IPS DF 6.9 (cell line): ENCODE data around the gene NPAT.
"Not testable (repeated sequence)": the region's sequence is repeated elsewhere in the genome, so short reads cannot be mapped to it uniquely, and the experiment has no call there.

ENCODE experiments used
- DNase-seq: peaks from one replicate; pipeline ENCODE4 v3.0.0-alpha.2; 2013; ENCODE audit warnings: low read depth, low spot score
- H3K27ac ChIP-seq: one replicate; pipeline ENCODE4 v1.5.1; 2013; ENCODE audit warnings: low read length, control low read depth
- H3K27me3 ChIP-seq: 2 replicates; pipeline ENCODE4 v1.6.1; 2013; ENCODE audit warnings: mild to moderate bottlenecking, low read length; ENCODE audit not compliant: control insufficient read depth, insufficient read depth
- H3K36me3 ChIP-seq: 2 replicates; pipeline ENCODE4 v1.6.1; 2013; ENCODE audit warnings: low read length; ENCODE audit not compliant: control insufficient read depth, insufficient read depth
- H3K4me1 ChIP-seq: 2 replicates; pipeline ENCODE4 v1.6.1; 2013; ENCODE audit warnings: low read length; ENCODE audit not compliant: control insufficient read depth, insufficient read depth
- H3K4me3 ChIP-seq: 2 replicates; pipeline ENCODE4 v1.5.1; 2013; ENCODE audit warnings: mild to moderate bottlenecking, low read length
- H3K9me3 ChIP-seq: 2 replicates; pipeline ENCODE4 v1.6.1; 2013; ENCODE audit warnings: low read length, inconsistent platforms; ENCODE audit not compliant: control insufficient read depth, insufficient read depth
- WGBS: extraction: QIAGEN DNeasy Blood & Tissue Kit; methylation state at CpG from one replicate; pipeline ENCODE4 v1.1.7; 2013; ENCODE audit warnings: mixed read lengths, missing lambda C conversion rate; ENCODE audit not compliant: insufficient read length, insufficient coverage; 5-methylcytosine and 5-hydroxymethylcytosine counted together

The NPAT gene

GRCh38 chr11:108160970-108161566 is 61.4 kb downstream of the NPAT start:
- no peaks in the 10 kb centered on the region for H3K27me3 ChIP-seq
- no peak overlapping the region for H3K4me3 ChIP-seq
- DNase-seq = no peak
- H3K36me3 ChIP-seq = peaks cover 11% of the 10 kb centered on the region; the same call in 1 of the 2 replicates
- no peak overlapping the region for H3K27ac ChIP-seq
- no CpG with 5 or more reads among the region's 5 CpGs for WGBS
- no peaks in the 10 kb centered on the region for H3K9me3 ChIP-seq
- no peaks in the 10 kb centered on the region for H3K4me1 ChIP-seq

GRCh38 chr11:108154591-108154990 is 67.8 kb downstream of the NPAT start:
- Histone ChIP-seq H3K9me3 (no peaks in the 10 kb centered on the region), H3K36me3 (peaks cover 3% of the 10 kb centered on the region; the same call in 1 of the 2 replicates), H3K27ac (no peak overlapping the region), H3K4me1 (no peaks in the 10 kb centered on the region), H3K27me3 (no peaks in the 10 kb centered on the region), H3K4me3 (no peak overlapping the region)
- WGBS = no CpG with 5 or more reads among the region's 2 CpGs
- no peak for DNase-seq

GRCh38 chr11:108148556-108148955 is 73.9 kb downstream of the NPAT start:
- WGBS = no CpG with 5 or more reads among the region's 3 CpGs

GRCh38 chr11:108147150-108147549 is 75.3 kb downstream of the NPAT start:
- no peak overlapping the region for H3K27ac ChIP-seq
- WGBS = no CpG with 5 or more reads among the region's 1 CpG
- no peak for DNase-seq
- H3K36me3 ChIP-seq = peaks cover 10% of the 10 kb centered on the region; the same call in 1 of the 2 replicates
- H3K27me3 ChIP-seq = no peaks in the 10 kb centered on the region
- H3K4me3 ChIP-seq = no peak overlapping the region
- no peaks in the 10 kb centered on the region for H3K9me3 ChIP-seq
- H3K4me1 ChIP-seq = no peaks in the 10 kb centered on the region

More at GRCh38 chr11:108148556-108148955, 73.9 kb downstream of the NPAT start:
- H3K27ac ChIP-seq = no peak overlapping the region
- no peak overlapping the region for H3K4me3 ChIP-seq
- no peak for DNase-seq
- H3K9me3 ChIP-seq = no peaks in the 10 kb centered on the region
- peaks cover 8% of the 10 kb centered on the region; the same call in 1 of the 2 replicates for H3K36me3 ChIP-seq
- no peaks in the 10 kb centered on the region for H3K4me1 ChIP-seq
- no peaks in the 10 kb centered on the region for H3K27me3 ChIP-seq

- H3K4me1 ChIP-seq = no peaks in the 10 kb centered on the region
- no peaks in the 10 kb centered on the region for H3K27me3 ChIP-seq
- WGBS = no CpG with 5 or more reads among the region's 3 CpGs
- H3K36me3 ChIP-seq = peaks cover 7% of the 10 kb centered on the region; the same call in 1 of the 2 replicates
- no peak overlapping the region for H3K4me3 ChIP-seq
- no peaks in the 10 kb centered on the region for H3K9me3 ChIP-seq
- H3K27ac ChIP-seq = no peak overlapping the region
- no peak for DNase-seq
Measured at GRCh38 chr11:108144615-108145014, 77.8 kb downstream of the NPAT start.

- no peaks in the 10 kb centered on the region for H3K9me3 ChIP-seq
- no CpG with 5 or more reads among the region's 7 CpGs for WGBS
- DNase-seq = no peak
- H3K27ac ChIP-seq = no peak overlapping the region
- no peaks in the 10 kb centered on the region for H3K4me1 ChIP-seq
- no peak overlapping the region for H3K4me3 ChIP-seq
- no peaks in the 10 kb centered on the region for H3K27me3 ChIP-seq
- peaks cover 5% of the 10 kb centered on the region; the same call in 1 of the 2 replicates for H3K36me3 ChIP-seq
Measured at GRCh38 chr11:108142304-108142703, 80.1 kb downstream of the NPAT start.

GRCh38 chr11:108137212-108137611 is 85.2 kb downstream of the NPAT start:
- H3K36me3 ChIP-seq = peaks cover under 1% of the 10 kb centered on the region; the same call in 1 of the 2 replicates
- no peaks in the 10 kb centered on the region for H3K27me3 ChIP-seq
- no peaks in the 10 kb centered on the region for H3K4me1 ChIP-seq
- no peak overlapping the region for H3K27ac ChIP-seq
- H3K9me3 ChIP-seq = no peaks in the 10 kb centered on the region
- WGBS = no CpG with 5 or more reads among the region's 1 CpG
- DNase-seq = no peak
- H3K4me3 ChIP-seq = no peak overlapping the region

- no peak overlapping the region for H3K27ac ChIP-seq
- no peaks in the 10 kb centered on the region for H3K4me1 ChIP-seq
- no peak for DNase-seq
- no peaks in the 10 kb centered on the region for H3K9me3 ChIP-seq
- no peaks in the 10 kb centered on the region for H3K36me3 ChIP-seq
- WGBS = no CpG with 5 or more reads among the region's 2 CpGs
- H3K27me3 ChIP-seq = no peaks in the 10 kb centered on the region
- H3K4me3 ChIP-seq = no peak overlapping the region
Measured at GRCh38 chr11:108135845-108136544, 86.4 kb downstream of the NPAT start.

- not testable (repeated sequence) for H3K27ac ChIP-seq, H3K9me3 ChIP-seq, H3K4me3 ChIP-seq, H3K27me3 ChIP-seq, DNase-seq, H3K4me1 ChIP-seq, H3K36me3 ChIP-seq
- no CpG with 5 or more reads among the region's 2 CpGs for WGBS
Measured at GRCh38 chr11:108132993-108133538, 89.4 kb downstream of the NPAT start.

- no peak for DNase-seq
- Histone ChIP-seq H3K4me1 (no peaks in the 10 kb centered on the region), H3K9me3 (no peaks in the 10 kb centered on the region), H3K27me3 (no peaks in the 10 kb centered on the region), H3K27ac (no peak overlapping the region), H3K36me3 (no peaks in the 10 kb centered on the region; the same call in 1 of the 2 replicates), H3K4me3 (no peak overlapping the region)
- WGBS = no CpG with 5 or more reads among the region's 1 CpG
Measured at GRCh38 chr11:108131993-108132392, 90.4 kb downstream of the NPAT start.
